HG03439 (cell line): ENCODE measurements around the gene KANSL3.
A peak's percentile ranks its signal among the peaks of the same experiment; 100 is the strongest.
"Not testable (repeated sequence)": the region's sequence is repeated elsewhere in the genome, so short reads cannot be mapped to it uniquely, and the experiment has no call there.

ENCODE experiments used
- ATAC-seq: cut with Tn5 transposase; IDR thresholded peaks from one replicate; pipeline ENCODE4 v1.9.1; 2021; ENCODE audit warnings: mild to moderate bottlenecking, moderate library complexity; ENCODE audit not compliant: unreplicated experiment

Gene KANSL3

GRCh38 chr2:96655526-96655925, 17.4 kb upstream of the KANSL3 start:
- no peak for ATAC-seq

DNA sequence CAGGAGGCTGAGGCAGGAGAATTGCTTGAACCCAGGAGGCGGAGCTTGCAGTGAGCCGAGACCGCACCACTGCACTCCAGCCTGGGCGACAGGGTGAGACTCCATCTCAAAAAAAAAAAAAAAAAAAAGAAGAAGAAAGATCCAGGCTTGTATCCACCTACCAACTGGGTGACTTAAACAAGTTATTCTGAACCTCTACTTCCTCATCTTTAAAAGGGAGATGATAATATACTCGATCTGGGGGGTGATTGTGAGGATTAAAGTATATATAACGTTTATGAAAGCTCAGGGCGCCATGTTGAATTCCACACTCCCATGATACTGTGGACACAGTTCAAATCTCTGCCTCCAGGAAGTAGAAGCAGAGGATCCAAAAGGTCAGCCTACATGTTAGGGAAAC, 16.7 kb upstream of the KANSL3 start:
- not testable (repeated sequence) for ATAC-seq

GRCh38 chr2:96651793-96652192, 13.7 kb upstream of the KANSL3 start:
- no peak for ATAC-seq

DNA sequence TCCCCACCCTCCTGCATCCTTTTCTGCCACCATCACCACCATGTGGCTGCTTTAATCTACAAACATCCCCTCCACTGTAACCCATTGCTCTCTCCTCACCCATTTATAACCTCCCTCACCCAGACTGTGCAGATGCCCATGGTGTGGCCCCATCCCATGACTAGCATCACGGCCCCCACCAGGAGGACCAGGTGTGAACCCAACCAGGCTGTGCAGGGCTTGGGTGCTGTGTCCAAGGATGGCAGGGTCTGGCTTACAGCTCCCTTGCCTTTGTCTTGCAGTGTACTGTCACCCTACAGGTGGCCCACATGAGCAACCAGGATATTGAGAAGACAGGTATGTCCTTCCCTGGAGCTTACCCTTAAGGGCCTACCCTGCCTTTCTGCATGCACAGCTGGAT, 11.2 kb upstream of the KANSL3 start:
- no peak for ATAC-seq

- ATAC-seq: no peak
These were observed 10.3 kb upstream of the KANSL3 start for GRCh38 chr2:96648306-96648930.

DNA sequence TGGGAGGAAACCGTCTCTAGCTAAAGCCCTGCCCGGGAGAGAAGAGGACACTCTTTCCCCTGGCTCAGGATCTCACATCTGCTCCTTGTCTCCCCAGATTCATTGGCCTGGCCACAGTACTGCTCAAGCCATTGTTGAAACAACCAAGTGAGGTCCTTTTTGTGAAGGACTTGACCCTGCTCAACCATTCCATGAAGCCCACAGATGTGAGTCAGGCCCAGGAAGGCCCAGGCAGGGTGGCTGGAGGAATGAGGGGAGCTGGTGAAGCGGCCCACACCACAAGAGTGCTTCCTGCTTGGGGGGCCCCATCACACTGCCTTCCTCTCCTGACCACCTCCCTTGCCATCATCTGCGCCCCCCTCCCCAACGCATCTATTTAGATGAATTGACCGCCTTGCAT, 9.6 kb upstream of the KANSL3 start:
- no peak for ATAC-seq

GRCh38 chr2:96642564-96643360, 4.7 kb upstream of the KANSL3 start, which contains the start of gene FER1L5:
FER1L5 (plus strand) TSS chr2:96642764; CDS start chr2:96642837, 73 bp downstream.
- no peak for ATAC-seq

DNA sequence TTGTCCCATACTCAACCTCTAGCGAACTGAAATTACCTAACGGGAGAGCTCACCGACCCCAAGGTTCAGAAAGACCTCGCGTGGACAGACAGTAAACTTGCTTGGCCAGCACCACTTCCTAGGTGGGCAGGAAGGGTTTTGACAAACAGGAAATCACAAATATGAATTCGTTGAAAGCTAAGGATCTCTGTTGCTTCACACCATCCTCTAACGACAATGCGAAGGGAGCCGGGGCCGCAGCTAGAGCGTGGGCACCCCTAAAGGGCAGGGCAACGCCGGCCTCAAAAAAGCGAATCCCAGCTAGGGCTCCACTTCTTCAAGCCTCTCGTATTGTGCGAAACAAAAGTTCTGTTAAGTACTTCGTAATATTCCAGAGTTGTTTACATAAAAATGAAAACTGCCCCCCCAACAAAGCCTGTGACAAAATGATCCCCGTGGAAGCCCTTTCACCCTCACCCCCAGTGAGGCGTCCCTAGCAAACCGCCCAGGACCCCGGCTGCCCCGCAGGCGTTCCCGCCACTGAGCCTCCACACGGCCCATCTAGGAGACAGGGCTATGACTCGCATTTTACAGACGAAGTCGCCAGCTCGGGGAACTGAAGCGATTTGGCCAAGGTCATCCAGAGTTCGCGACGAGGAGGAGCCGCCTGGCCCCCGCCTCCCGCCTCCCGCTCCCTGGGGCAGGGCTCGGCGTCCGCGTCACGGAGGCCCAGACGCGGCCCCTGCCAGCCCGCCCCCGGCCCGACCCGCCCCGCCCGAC, 548 bp downstream of the KANSL3 start:
- ATAC-seq: peak; percentile 65

DNA sequence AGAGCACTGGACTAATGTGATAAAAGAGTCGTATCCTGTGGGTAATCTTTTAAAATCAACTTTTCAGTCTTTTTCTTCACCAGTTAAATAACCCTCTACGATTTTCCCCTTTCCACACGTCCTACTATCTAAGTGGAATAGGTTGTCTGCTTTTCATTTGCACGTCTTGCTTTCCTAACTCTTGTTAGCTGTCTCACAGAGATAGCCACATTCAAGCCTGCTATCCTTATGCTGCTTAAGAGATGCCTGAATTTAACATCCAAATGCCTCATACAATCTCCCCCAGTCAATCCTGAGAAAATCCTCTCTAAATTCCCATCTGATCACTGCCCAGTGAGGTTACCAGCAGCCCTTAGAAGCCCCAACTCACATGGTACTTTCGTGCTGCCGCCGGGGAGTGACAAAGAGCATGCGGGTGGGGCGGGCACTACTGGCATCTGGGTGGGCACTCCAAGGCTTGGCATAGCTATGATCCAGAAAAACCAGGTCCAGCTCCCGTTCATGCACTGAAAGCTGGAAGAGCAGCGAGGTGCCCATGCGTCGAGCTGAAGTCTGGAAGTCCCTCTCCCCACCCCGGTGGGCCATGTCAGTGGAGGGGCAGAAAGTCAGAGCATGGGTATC, 1.5 kb downstream of the KANSL3 start:
- no peak for ATAC-seq

DNA sequence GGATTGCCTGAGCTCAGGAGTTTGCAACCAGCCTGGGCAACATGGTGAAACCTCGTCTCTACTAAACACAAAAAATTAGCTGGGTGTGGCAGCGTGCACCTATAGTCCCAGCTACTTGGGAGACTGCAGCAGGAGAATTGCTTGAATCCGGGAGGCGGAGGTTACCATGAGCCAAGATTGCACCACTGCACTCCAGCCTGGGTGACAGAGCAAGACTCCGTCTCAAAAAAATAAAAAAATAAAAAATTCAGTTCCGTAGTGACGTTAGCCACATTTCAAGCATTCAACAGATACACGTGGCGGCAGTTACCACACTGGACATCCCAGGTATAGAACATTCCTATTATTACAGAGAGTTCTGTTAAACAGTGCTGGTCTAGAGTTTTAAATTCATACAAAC, 4.5 kb downstream of the KANSL3 start:
- ATAC-seq: no peak

GRCh38 chr2:96631804-96632435, 6.2 kb downstream of the KANSL3 start:
- no peak for ATAC-seq

- ATAC-seq: no peak
These were observed 11.6 kb downstream of the KANSL3 start for GRCh38 chr2:96626553-96626942.

DNA sequence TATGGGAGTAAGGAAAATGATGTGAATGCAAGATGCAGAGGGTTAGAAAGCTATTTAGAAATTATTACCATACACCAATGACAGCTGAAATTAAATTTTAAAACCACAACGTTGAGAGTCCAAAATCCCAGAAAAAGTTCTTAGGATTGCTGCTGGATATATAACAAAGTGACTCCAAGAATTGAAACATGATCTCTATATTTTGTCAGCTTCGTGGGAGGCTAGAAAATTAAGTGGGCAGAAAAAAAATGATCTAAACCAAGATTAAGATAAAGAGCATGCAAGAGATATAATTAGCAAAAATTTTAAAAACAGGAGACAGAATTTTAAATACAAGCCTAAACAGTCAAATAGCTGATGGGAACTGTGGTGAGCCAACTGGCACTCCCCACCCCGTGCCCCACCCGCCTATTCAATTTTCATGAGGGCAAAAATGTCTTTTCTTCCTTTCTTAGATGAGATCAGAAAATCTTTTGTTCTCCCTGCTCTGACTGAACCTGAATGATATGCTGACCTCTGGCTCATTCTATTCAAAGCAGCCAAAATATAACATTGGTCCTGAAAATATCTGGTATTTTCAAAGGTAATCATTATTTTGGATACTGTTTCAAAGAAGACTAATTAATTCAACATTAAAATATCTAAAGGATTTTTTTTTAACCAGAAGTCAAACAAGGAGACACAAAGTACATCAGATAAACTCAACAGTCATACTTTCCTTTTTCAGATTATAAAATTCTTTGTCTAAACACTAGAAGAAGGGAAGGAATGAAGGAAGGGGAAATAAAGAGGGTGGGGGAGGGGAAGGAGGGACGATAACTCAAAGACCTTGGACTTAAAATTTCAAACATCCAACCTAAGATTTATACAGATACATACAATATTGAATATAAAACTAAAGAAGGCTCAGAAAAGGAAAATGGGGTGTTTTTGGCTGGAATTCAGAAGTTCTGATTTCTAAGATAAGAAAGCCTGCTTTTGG, 12.2 kb downstream of the KANSL3 start:
- no peak for ATAC-seq

DNA sequence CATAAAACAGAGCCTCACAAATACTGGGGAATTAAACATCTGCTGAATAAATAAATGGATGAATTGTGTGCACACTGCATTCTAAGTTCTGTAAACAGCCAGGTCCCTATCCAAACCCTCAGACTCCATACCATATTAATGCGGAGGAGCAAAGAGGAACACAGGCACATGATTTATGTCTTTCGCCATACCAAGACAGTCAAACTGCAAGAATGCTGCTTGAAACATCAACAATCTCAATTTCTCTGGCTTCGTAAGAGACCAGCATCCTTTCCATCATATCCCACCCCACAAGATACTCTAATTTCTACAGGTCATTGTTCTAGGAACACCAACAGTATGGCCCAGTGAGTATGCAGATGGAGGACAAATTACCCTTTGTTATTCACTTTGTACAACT, 15.0 kb downstream of the KANSL3 start:
- no peak for ATAC-seq

DNA sequence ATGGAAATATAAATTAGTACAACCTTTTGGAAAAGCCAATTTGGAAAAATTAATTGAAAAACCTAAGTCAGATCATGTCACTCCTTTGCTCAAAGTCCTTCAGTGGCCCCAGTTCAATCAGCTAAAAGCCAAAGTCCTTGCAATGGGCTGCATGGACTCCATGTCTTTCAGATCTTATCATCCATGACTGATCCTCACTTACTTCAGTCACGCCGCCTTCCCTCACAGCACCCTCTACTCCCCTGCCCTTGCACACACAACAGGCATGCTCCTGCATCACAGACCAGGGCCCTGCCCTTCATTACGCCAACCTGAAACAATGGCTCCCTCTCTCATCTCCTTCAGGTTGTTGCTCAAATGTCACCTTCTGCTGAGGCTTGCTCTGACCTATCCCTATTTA, 15.6 kb downstream of the KANSL3 start:
- ATAC-seq: no peak

DNA sequence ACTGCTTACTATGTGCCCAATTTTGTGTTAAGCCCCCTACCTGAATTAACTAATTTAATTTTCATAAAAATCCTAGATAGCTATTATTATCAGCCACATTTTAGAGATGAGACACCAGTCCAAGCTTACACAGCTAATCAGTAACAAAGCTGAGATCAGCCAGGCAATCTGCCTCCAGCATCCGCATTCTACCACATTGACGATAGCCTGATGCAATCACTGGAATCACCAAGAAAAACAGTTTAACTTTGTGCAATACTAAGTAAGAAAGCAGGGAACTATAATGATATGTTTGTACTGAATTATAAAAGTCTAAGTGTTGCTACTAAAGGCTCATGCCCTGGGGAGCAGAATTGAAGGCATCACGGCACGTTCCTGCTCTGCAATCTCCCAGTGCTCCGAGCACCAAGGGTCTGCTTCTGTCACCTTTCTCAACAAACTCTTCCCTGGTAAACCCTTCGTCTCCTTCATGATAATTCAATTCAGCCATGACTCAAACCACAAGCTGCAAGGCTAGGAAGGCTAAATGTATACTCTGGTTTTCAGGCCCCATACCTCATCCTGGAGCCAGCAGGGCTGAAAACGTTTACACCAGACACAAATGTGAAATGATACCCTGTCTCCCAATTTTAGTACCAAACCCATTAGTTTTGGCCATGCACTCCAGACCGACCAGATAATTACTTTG, 19.4 kb downstream of the KANSL3 start:
- ATAC-seq: no peak

- ATAC-seq: no peak
These were observed 21.1 kb downstream of the KANSL3 start for GRCh38 chr2:96617012-96617411.

GRCh38 chr2:96616535-96616934, 21.6 kb downstream of the KANSL3 start:
- no peak for ATAC-seq

DNA sequence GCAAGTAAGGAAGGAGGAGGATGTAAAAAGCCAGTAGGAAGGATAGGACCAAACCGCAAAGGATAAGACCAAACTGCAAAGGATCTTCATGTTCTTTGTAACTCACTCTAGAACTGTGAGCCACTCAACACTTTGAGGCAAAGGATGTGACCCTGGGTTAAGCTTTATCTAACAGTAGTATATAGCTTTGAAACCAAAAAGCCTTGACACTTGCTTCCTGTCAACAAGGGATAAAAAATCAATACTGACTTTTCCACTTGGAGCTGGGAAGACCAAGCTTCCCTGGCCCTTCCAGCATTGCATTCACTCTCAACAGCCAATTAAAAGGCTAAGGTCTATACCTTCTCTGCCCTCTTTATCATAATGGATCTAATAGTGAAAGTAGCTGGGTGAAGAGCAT, 22.0 kb downstream of the KANSL3 start:
- no peak for ATAC-seq
